ENCODE data around the gene TXN. TPM values are rescaled to one million over a fixed set of nuclear protein-coding genes. Genes with fewer than 3 reads are reported as not detected.
A peak's percentile ranks its signal among the peaks of the same experiment; 100 is the strongest.
"Not testable (repeated sequence)": the region's sequence is repeated elsewhere in the genome, so short reads cannot be mapped to it uniquely, and the experiment has no call there.

TXN gene
- total RNA-seq, 1 experiment from 2014 or later: 415 TPM

GRCh38 chr9:110257956-110258355 is 1.6 kb upstream of the TXN start:
- no peak for DNase-seq (ENCODE audit: low read depth)

DNA sequence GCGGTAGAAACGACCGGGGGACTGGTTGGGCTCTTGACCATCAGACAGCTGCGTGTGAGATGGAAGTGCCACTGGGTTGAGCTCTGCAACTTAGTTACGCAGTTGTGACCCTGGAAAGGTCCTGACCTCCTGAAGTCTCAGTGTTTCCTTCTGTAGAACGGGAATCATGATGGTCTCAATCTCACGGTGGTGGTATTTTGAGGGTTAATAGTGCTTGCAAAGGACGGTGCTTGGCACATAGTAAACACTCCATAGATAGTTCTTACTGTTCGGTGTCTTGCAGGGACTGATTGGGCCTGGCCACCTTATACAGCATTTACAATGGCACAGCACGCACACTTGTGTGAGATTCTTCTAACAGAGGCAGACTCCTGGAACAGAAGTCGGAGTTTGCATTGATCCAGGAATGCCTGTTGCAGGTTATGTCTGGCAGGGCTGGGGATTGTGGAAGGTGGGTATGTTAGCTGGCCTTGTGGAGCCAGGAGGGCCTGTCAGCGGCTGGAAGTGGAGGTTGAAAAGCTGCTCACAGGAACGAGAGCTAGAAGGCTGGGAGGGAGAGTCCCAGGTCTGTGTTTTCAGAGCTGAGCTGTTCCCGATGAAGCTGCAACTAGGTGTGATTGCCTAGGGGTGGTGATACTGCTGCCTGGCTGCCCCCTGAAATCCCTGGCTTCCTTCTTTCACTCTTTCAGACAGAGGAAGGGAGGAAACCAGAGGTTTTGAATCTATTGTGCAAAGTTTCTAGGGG is 962 bp upstream of the TXN start:
- no peak for DNase-seq (ENCODE audit: low read depth)

DNA sequence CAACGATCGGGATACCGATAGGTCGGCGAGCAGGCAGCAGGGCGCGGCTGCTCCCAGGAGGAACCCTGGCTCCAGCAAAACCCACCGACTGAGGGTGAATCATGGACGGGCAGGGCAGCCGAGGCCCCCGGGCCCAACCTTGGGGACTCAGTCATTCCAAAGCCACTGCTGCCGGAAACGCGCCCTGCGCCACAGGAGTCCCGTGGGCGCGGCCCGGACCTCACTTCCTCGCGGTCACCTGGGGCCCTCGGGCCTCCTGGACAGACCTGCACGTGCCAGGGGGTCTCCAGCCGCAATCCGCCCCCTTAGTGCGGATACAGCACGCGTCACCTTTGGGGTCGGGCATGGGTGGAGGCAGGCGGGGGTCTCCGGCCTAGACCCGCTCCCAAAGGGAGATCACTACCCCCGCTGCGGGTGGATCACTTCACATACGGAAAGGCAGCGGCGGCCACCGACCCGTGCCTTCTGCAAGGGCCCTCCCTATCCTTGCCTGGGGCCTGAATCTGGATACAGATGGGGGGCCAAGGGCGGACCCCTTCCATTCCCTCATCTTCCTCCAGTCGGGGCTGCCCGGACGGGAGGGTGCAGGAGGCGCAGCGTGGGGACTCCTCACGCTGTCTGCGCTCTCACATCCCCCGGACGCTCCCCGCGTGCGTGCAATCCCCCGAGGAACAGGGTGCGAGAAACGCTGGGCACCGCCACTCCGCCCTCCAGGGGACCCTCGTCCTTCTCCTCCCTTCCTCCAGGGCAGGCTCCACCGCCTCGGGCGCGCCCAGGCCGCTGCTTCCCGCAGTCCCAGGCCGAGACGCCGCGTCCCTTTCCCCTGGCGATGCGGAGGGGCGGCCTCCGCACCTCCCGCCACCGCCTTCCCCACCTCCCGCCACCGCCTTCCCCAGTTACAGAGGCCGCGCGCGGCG is 586 bp downstream of the TXN start:
- DNase-seq (ENCODE audit: low read depth): peak; percentile 69

- DNase-seq (ENCODE audit: low read depth): no peak
These were observed 1.3 kb downstream of the TXN start for GRCh38 chr9:110255034-110255462.

- no peak for DNase-seq (ENCODE audit: low read depth)
These were observed 1.8 kb downstream of the TXN start for GRCh38 chr9:110254500-110254899.

- no peak for DNase-seq (ENCODE audit: low read depth)
These were observed 3.7 kb downstream of the TXN start for GRCh38 chr9:110252509-110253139.

DNA sequence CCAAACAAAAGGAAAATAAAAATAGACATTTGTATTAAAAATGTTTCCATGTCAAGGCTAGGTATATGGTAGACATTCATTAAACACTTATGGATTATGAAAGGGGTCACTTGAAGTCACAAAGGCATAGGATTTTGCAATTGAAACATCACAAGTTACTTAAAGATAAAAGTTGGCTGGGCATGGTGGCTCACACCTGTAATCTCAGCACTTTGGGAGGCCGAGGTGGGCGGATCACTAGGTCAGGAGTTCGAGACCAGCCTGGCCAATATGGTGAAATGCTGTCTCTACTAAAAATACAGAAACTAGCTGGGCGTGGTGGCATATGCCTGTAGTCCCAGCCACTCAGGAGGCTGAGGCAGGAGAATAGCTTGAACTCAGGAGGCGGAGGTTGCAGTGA is 4.5 kb downstream of the TXN start:
- DNase-seq (ENCODE audit: low read depth): not testable (repeated sequence)

- DNase-seq (ENCODE audit: low read depth): no peak
These were observed 5.1 kb downstream of the TXN start for GRCh38 chr9:110251212-110251611.

GRCh38 chr9:110249603-110250002 is 6.7 kb downstream of the TXN start:
- DNase-seq (ENCODE audit: low read depth): no peak

DNA sequence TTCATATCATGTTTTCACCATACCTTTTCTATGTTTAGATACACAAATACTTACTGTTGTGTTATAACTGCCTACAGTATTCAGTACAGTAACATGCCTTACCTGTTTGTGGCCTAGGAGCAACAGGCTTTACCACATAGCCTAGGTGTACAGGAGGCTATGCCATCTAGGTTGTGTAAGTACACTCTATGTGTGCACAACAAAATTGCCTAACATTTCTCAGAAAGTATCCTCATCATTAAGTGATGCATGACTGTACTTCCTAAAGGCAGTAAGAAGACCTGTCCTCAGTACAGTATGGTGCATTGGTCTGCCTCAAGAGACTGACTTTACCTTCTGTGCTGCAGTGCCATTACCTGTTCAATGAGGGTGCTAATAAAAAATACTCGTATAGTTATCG is 7.9 kb downstream of the TXN start:
- no peak for DNase-seq (ENCODE audit: low read depth)

DNA sequence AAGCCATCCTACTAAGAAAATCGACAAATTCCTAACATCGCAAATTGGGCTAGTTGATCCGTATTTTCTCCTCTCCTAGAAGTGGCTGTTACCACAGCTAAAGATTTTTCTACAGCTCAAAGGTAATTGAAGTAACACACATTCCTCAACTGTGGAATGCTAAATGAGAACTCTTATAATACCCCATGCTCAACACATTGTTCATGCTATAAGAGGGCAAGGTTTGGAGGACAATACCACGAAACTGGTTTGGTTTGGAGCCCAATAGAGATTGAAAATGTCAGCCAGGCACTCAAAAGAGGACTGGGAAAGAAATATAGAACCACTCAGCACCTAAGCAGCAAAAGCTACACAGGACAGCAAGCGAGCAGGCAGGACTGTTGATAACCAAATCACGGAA is 10.1 kb downstream of the TXN start:
- DNase-seq (ENCODE audit: low read depth): no peak

DNA sequence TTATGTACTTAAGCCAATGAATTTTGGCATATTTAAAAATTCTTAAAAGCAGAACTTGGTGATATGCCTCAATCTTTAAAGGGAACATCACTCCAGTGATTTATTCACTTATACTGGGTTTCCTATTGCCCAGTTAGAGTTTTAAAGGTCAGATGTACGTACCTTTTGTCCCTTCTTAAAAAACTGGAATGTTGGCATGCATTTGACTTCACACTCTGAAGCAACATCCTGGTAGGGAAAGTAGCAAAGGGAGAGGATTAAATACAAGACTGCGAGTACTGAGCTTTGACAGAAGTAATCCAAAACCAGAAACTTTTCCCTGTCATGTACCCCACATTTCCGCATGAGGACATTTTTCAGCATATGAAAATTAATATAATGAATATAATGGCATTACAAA is 11.7 kb downstream of the TXN start:
- DNase-seq (ENCODE audit: low read depth): no peak

DNA sequence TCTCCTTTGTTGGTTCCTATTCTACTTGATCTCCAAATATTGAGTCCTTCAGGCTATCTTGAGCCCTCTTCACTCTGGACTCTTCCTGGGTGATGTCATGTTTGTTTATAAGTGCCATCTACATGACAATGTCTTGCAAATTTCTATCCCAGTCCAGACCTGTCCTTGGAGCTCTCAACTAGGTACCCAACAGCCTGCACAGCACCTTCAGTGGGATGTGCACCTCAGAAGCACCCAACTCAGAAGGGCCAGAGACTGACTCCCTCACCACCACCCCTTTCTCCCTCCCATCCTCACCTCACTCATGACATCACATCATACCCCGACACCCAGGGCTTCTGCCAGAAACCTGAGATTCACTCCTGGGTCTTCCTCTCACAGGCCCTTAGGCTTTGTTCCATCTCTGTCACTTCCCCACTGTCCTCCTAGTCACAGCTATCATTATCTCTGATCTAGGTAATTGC is 14.4 kb downstream of the TXN start:
- no peak for DNase-seq (ENCODE audit: low read depth)

GRCh38 chr9:110241260-110241857 is 14.9 kb downstream of the TXN start:
- DNase-seq (ENCODE audit: low read depth): peak; percentile 40

GRCh38 chr9:110240198-110240597 is 16.1 kb downstream of the TXN start:
- DNase-seq (ENCODE audit: low read depth): no peak

DNA sequence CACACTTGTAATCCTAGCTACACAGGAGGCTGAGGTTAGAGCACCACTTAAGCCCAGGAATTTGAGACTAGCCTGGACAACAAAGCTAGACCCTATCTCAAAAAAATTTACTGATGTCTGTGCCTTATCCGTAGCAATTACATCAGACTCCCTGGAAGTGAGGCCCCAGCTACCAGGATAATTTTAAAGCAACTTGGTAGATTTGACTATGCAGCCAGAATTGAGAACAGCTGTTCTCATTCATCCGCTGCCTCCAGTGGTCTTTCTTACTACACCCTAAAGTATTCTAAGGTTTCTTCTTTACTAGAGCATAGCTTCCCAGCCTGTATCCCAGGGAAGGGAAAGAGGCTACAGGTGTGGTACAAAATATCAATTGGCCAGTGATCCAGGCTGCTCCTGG is 28.0 kb downstream of the TXN start:
- DNase-seq (ENCODE audit: low read depth): no peak

DNA sequence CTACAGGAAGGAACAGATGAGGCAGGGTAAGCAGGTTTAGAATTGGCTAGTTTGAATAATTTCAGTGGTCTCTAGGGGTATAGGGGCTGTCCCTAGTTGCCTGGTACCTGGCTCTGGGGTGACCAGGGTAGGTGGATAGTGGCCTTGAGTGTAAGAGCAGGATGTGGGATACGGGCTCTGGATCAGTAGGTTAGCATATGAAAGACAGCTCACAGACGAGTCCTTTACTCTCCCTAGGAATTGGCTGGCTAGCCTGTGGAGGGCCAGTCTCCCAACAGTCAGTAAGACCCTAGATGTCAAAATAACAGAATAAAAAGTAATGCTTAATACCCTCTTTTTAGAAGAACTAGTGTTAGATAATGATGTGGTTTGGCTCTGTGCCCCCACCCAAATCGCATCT is 31.7 kb downstream of the TXN start:
- no peak for DNase-seq (ENCODE audit: low read depth)

GRCh38 chr9:110220809-110221208 is 35.5 kb downstream of the TXN start:
- DNase-seq (ENCODE audit: low read depth): no peak

- peak; percentile 41 for DNase-seq (ENCODE audit: low read depth)
These were observed 38.6 kb downstream of the TXN start for GRCh38 chr9:110217656-110218099.

DNA sequence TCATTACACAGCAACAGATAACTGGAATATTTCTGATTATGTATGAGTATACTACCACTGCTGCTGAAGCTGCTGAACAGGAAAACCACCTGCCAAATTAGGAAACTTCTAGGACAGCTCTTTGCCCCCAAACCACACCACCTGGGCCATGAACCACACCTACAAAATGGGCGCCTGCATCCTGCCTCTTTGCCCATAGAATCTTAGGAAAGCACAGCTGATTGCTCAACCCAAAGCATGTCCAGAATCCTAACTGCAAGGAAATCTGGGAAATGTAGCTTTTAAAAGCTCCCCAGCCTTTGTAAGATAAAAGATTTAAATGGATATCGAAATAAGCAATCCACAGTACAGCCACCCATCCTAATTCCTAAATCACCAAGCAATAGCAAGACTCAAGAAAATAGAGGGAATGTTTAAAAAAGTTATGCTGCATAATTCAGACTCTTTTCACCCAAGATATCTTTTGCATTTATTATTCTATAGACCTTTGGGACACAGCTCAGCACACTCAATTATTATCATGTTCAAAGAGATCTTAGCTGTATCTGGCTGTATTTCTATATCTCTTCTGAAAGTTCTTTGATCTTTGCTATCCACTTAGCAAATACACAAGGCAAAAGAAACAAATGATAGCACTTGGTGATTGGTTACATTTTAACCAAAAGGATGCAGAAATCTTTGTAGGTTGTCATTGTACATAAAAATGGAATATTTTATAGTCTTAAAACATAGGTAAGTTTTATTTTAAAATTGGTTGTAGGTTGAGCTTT is 41.5 kb downstream of the TXN start:
- DNase-seq (ENCODE audit: low read depth): no peak

DNA sequence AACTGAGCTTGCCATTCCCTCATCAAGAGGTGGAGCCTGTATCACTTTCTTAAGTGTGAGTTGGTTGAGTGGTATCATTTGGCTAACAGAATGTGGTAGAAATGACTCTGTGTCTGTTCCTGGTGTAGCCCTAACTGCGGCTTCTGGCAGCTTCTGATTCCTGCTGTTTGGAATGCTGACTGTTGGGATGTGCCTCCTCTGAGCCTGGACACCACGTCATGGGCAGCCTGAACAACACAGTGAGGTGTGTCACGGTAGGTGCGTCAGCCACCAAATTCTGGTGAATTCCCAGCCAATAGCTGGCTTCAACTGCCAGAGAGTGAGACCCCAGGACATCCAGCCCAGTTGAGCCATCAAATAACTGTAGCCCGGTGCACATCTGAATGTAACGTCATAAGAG is 42.2 kb downstream of the TXN start:
- peak; percentile 66 for DNase-seq (ENCODE audit: low read depth)

All from HT1080 (cell line).